Spleen (tissue), 7 donors: ENCODE measurements around the gene LSM5.

Experiments used
- CTCF ChIP-seq, 11 experiments: fragments of 200-600 bp in 7 of 11; fragments of 450-650 bp in 4 of 11; sonication (generic) in 4 of 11; IDR thresholded peaks in 8 of 11; conservative IDR thresholded peaks in 3 of 11; 1 replicate in 7 of 11; 2 replicates in 4 of 11; pipeline versions ENCODE4 v1.4.0 to v1.8.0; 2016 to 2021; ENCODE audit warnings: antibody characterized with exemption in 11 of 11, inconsistent platforms in 4 of 11, mild to moderate bottlenecking in 1 of 11
- POLR2A ChIP-seq, 3 donors: fragments of 450-650 bp; IDR thresholded peaks; one replicate each; pipeline ENCODE4 v1.5.1; 2017; ENCODE audit warnings: antibody characterized with exemption in 3 of 3, mild to moderate bottlenecking in 1 of 3
- donor health status: DM: no; HTN: no; CAD: no; lungs with moderate emphysema.
- donor health status: DM: no; HTN: no; CAD: no.
- donor health status: DM: no; HTN: no; CAD: no.

- no peak for TF ChIP-seq CTCF (IDR thresholded peaks at IDR 0.05 in 8 of 11, conservative IDR thresholded peaks at IDR 0.05 in 3 of 11)
- TF ChIP-seq POLR2A (IDR thresholded peaks at IDR 0.05): no peak
These were observed 26.4 kb upstream of the LSM5 start for GRCh38 chr7:32516551-32517100.
